ENCODE results near the gene CRYBG3.

GRCh38 chr3:97949110-97949485 is 127.3 kb downstream of the CRYBG3 start:
- no peak for TF ChIP-seq CTCF (IDR thresholded peaks at IDR 0.05)
- no peak for TF ChIP-seq POLR2A (IDR thresholded peaks at IDR 0.05)
- no peak for TF ChIP-seq POLR2AphosphoS5 (IDR thresholded peaks at IDR 0.05)
- no peak for TF ChIP-seq EP300 (IDR thresholded peaks at IDR 0.05)

Data from stomach (tissue), 4 donors.